Measurements from ENCODE around the gene MAFG.

DNA sequence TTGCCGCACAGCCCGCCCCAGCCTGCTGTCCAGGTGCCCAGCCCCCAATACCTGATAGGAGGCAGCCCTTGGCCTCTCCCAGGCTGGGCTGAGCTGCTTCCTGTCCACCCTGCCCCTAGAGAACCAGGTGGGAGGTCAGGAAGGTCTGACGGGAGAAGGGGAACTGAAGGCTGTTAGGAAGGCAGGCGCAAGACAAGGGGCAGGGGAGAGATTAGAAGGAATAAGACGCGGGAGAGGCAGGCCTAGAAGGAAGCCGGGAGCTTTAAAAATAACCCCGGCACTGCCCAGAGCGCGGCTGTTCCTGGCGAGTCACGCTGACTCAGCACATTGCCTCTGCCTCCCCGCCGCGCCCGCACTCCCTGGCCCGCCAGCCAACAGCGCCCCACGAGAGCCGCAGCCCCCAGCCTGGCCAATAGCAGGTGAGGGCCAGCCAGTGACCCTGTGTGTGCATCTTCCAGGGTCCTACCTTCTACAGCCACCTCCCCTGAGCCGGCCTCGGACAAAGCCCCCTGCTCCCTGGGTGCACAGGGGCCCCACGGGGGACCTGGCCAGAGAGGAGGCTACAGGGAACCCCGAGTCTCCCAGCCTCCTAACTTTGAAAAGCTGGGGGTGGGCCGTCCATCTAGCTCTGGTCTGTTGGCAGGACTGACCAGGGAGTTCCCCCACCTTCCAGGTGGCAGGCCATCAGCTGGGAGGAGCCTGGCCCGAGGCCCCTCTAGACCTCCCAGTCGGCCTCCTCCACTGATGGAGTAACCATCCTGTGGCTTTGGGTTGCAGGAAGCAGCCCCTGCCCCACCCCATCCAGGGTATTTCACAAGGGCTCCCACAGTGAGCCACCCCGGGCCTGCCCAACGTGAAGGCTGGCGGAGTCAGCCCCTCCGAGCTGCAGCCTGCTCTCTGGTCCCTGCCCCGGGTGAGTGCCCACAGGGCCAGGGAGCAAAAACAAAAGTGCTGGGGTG, 4.0 kb downstream of the MAFG start:
- TF ChIP-seq CTCF (IDR thresholded peaks at IDR 0.05; ENCODE audit: low read length) (no peak), EZH2 (optimal IDR thresholded peaks at IDR 0.05; ENCODE audit: low read depth, low read length) (no peak)

Measured in MM.1S (cell line).